ENCODE results near the gene ABCA1. TPM values are rescaled to one million over a fixed set of nuclear protein-coding genes. Genes with fewer than 3 reads are reported as not detected.

Gene ABCA1
- total and polyA plus RNA-seq, 10 of the 15 experiments (the other 5 are each of a cell fraction or from before 2014, with no cell fraction given) = 0.01 to 0.56 (median 0.16) TPM

DNA sequence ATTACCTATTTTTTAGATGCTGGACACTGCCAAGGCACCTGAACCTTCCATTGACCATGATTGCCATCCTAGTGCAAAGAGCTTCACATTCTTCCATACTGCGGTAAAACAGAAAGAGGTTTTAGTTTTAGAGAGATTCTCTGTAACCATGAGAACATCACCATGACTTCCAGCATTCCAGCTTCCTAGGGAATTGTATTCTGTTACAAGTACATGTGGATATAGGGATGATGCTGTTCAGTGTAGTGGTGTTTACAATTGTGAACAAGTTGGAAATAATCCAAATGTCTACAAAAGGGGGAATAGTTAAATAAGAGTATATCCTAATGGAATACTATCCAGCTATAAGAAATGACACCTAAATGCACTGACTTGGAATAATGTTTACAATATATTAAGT, 141.7 kb downstream of the ABCA1 start:
- H2AFZ ChIP-seq (ENCODE audit: control insufficient read depth, low read depth, low read length) = no peak overlapping the region
- TF ChIP-seq SREBF1 (IDR thresholded peaks at IDR 0.05; ENCODE audit: low read length) (no peak), RBBP5 (conservative IDR thresholded peaks at IDR 0.05) (no peak), GABPA (IDR thresholded peaks at IDR 0.05; ENCODE audit: low read depth) (no peak), EGR1 (IDR thresholded peaks at IDR 0.05; ENCODE audit: borderline replicate concordance in 1 of 2, low read depth in 2 of 2, low read length in 2 of 2) (no peak), ESRRA (IDR thresholded peaks at IDR 0.05; ENCODE audit: low read length) (no peak)
- TF ChIP-seq, protein P1, sequence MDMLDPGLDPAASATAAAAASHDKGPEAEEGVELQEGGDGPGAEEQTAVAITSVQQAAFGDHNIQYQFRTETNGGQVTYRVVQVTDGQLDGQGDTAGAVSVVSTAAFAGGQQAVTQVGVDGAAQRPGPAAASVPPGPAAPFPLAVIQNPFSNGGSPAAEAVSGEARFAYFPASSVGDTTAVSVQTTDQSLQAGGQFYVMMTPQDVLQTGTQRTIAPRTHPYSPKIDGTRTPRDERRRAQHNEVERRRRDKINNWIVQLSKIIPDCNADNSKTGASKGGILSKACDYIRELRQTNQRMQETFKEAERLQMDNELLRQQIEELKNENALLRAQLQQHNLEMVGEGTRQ (IDR thresholded peaks at IDR 0.05; ENCODE audit: borderline replicate concordance, low read depth, low read length) = no peak
- H3K4me3 ChIP-seq = no peak overlapping the region
- no peak overlapping the region for H3K9ac ChIP-seq (ENCODE audit: control insufficient read depth, insufficient read depth, low read length)
- SMC1A ChIA-PET (ENCODE audit: uncharacterized antibody, unreplicated experiment) = interaction anchor here (0.6 to 1.9 kb wide), 2 partner anchors 10 to 38 kb away, joined by 3 to 4 read pairs; partner anchors contain the start of gene NIPSNAP3A
- H4K20me1 ChIP-seq (ENCODE audit: control insufficient read depth, insufficient read depth) = no peaks in the 10 kb centered on the region
- BruUV-seq (replicated peaks) = no TSS peak
- H3K4me2 ChIP-seq (ENCODE audit: control insufficient read depth, insufficient read depth) = no peak overlapping the region
- no peak for FAIRE-seq
- POLR2A ChIA-PET = interaction anchor here (0.7 kb wide), 1 partner anchor 43 kb away, joined by 3 read pairs; no protein-coding TSS in a partner anchor
- no peaks in the 10 kb centered on the region for H3K27me3 ChIP-seq (replicated peaks in 1 of 2; ENCODE audit: control insufficient read depth in 2 of 2, insufficient read depth in 2 of 2, low read length in 1 of 2)
- RAD21 ChIA-PET (ENCODE audit: unreplicated experiment) = interaction anchor here (0.8 kb wide), 1 partner anchor 263 kb away, joined by 3 read pairs; no protein-coding TSS in a partner anchor
- H3K36me3 ChIP-seq (ENCODE audit: control insufficient read depth in 2 of 2, insufficient read depth in 2 of 2, low read length in 1 of 2) = no peaks in the 10 kb centered on the region
- WGBS (ENCODE audit: insufficient coverage, insufficient replicate concordance, low lambda C conversion rate, missing lambda C conversion rate) = 100% methylated on average over 1 of the region's 1 CpG
- H3K4me1 ChIP-seq (ENCODE audit: control insufficient read depth, insufficient read depth, low read length) = no peaks in the 10 kb centered on the region; the same call in 1 of the 2 replicates
- H3K27ac ChIP-seq (ENCODE audit: control insufficient read depth, insufficient read depth) = no peak overlapping the region
- in situ Hi-C loops (cut with MboI) = no loop called here
- CTCF ChIA-PET = no interaction called here
- DNase-seq (ENCODE audit: low read depth, low spot score) = no peak
- intact Hi-C loops (cut with micrococcal nuclease; ENCODE audit: unreplicated experiment) = no loop called here
- no peaks in the 10 kb centered on the region for H3K79me2 ChIP-seq (ENCODE audit: control insufficient read depth, insufficient read depth, low read length)
- no peaks in the 10 kb centered on the region for H3K9me3 ChIP-seq (replicated peaks; ENCODE audit: control insufficient read depth, insufficient read depth, low read length)
- no peak for ATAC-seq

DNA sequence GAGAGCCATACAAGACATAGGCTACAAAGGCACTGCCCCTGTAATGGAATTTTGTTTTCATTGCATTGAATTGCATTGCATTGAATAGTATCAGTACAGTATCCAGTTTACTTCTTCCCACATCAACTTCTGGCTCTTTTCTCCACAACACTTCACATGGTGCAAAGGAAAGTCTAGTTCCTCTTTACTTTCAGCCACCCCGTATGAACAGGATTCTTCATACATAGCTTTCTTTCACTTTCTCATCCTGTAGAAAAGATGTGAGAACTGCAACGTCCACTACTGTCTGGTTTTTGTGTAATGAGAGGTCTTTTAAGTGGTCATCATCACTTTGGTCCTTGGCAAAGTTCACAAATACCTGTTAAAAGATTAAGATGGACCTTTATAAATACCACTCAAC, 143.9 kb downstream of the ABCA1 start:
- no peaks in the 10 kb centered on the region for H3K79me2 ChIP-seq (ENCODE audit: control insufficient read depth, insufficient read depth, low read length)
- H3K27ac ChIP-seq (ENCODE audit: control insufficient read depth, insufficient read depth) = no peak overlapping the region
- H3K27me3 ChIP-seq (replicated peaks in 1 of 2; ENCODE audit: control insufficient read depth in 2 of 2, insufficient read depth in 2 of 2, low read length in 1 of 2) = no peaks in the 10 kb centered on the region
- no peak overlapping the region for H3K4me3 ChIP-seq
- ATAC-seq (peak; percentile 91), FAIRE-seq (no peak), DNase-seq (ENCODE audit: low read depth, low spot score) (no peak)
- H3K9me3 ChIP-seq (replicated peaks; ENCODE audit: control insufficient read depth, insufficient read depth, low read length) = no peaks in the 10 kb centered on the region
- peak overlapping the region; percentile 22 for H3K4me2 ChIP-seq (ENCODE audit: control insufficient read depth, insufficient read depth)
- ChIA-PET POLR2A (interaction anchor here (0.5 kb wide), 1 partner anchor 37 kb away, joined by 3 read pairs; the partner anchor contains the start of gene NIPSNAP3A), SMC1A (ENCODE audit: uncharacterized antibody, unreplicated experiment) (interaction anchor here (1.0 kb wide), 1 partner anchor 77 kb away, joined by 3 read pairs; no protein-coding TSS in a partner anchor), CTCF (interaction anchor here (0.6 to 1.4 kb wide), 2 partner anchors 78 to 80 kb away, joined by 3 read pairs; no protein-coding TSS in a partner anchor), RAD21 (ENCODE audit: unreplicated experiment) (interaction anchor here (0.5 kb wide), 1 partner anchor 101 kb away, joined by 4 read pairs; no protein-coding TSS in a partner anchor)
- peak overlapping the region; percentile 48 for H2AFZ ChIP-seq (ENCODE audit: control insufficient read depth, low read depth, low read length)
- H3K4me1 ChIP-seq (ENCODE audit: control insufficient read depth, insufficient read depth, low read length) = no peaks in the 10 kb centered on the region; the same call in 1 of the 2 replicates
- H3K36me3 ChIP-seq (ENCODE audit: control insufficient read depth in 2 of 2, insufficient read depth in 2 of 2, low read length in 1 of 2) = no peaks in the 10 kb centered on the region
- no peak overlapping the region for H3K9ac ChIP-seq (ENCODE audit: control insufficient read depth, insufficient read depth, low read length)
- 0% methylated on average over 2 of the region's 2 CpGs for WGBS (ENCODE audit: insufficient coverage, insufficient replicate concordance, low lambda C conversion rate, missing lambda C conversion rate)
- in situ Hi-C loops (cut with MboI) (no loop called here), intact Hi-C loops (cut with micrococcal nuclease; ENCODE audit: unreplicated experiment) (no loop called here)
- no peaks in the 10 kb centered on the region for H4K20me1 ChIP-seq (ENCODE audit: control insufficient read depth, insufficient read depth)
- no TSS peak for BruUV-seq (replicated peaks)
- no peak for TF ChIP-seq STAT1 (conservative IDR thresholded peaks at IDR 0.05)
- no peak for TF ChIP-seq IKZF1 (conservative IDR thresholded peaks at IDR 0.05)
- no peak for TF ChIP-seq ZZZ3 (IDR thresholded peaks at IDR 0.05; ENCODE audit: control insufficient read depth, insufficient read length, low read depth)
- no peak for TF ChIP-seq ZBED1 (IDR thresholded peaks at IDR 0.05; ENCODE audit: borderline replicate concordance)
- TF ChIP-seq, protein P2, sequence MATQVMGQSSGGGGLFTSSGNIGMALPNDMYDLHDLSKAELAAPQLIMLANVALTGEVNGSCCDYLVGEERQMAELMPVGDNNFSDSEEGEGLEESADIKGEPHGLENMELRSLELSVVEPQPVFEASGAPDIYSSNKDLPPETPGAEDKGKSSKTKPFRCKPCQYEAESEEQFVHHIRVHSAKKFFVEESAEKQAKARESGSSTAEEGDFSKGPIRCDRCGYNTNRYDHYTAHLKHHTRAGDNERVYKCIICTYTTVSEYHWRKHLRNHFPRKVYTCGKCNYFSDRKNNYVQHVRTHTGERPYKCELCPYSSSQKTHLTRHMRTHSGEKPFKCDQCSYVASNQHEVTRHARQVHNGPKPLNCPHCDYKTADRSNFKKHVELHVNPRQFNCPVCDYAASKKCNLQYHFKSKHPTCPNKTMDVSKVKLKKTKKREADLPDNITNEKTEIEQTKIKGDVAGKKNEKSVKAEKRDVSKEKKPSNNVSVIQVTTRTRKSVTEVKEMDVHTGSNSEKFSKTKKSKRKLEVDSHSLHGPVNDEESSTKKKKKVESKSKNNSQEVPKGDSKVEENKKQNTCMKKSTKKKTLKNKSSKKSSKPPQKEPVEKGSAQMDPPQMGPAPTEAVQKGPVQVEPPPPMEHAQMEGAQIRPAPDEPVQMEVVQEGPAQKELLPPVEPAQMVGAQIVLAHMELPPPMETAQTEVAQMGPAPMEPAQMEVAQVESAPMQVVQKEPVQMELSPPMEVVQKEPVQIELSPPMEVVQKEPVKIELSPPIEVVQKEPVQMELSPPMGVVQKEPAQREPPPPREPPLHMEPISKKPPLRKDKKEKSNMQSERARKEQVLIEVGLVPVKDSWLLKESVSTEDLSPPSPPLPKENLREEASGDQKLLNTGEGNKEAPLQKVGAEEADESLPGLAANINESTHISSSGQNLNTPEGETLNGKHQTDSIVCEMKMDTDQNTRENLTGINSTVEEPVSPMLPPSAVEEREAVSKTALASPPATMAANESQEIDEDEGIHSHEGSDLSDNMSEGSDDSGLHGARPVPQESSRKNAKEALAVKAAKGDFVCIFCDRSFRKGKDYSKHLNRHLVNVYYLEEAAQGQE (IDR thresholded peaks at IDR 0.05; ENCODE audit: low read depth, low read length) = no peak
- TF ChIP-seq, protein P3, sequence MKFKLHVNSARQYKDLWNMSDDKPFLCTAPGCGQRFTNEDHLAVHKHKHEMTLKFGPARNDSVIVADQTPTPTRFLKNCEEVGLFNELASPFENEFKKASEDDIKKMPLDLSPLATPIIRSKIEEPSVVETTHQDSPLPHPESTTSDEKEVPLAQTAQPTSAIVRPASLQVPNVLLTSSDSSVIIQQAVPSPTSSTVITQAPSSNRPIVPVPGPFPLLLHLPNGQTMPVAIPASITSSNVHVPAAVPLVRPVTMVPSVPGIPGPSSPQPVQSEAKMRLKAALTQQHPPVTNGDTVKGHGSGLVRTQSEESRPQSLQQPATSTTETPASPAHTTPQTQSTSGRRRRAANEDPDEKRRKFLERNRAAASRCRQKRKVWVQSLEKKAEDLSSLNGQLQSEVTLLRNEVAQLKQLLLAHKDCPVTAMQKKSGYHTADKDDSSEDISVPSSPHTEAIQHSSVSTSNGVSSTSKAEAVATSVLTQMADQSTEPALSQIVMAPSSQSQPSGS (IDR thresholded peaks at IDR 0.05; ENCODE audit: low read length) = no peak
